Lower leg skin (tissue), 3 donors: ENCODE measurements around the gene SOHLH2.

ENCODE experiments used
- POLR2A ChIP-seq, 2 donors: fragments of 450-650 bp; IDR thresholded peaks; one replicate each; pipeline ENCODE4 v1.6.1; 2016 to 2017; ENCODE audit warnings: antibody characterized with exemption in 2 of 2, mild to moderate bottlenecking in 1 of 2, moderate library complexity in 1 of 2
- TF ChIP-seq, protein P1 (sequence below), 3 donors: fragments of 450-650 bp; IDR thresholded peaks; one replicate each; pipeline ENCODE4 v1.5.1; 2016; ENCODE audit warnings: antibody characterized with exemption in 3 of 3, mild to moderate bottlenecking in 3 of 3, moderate library complexity in 2 of 3

DNA sequence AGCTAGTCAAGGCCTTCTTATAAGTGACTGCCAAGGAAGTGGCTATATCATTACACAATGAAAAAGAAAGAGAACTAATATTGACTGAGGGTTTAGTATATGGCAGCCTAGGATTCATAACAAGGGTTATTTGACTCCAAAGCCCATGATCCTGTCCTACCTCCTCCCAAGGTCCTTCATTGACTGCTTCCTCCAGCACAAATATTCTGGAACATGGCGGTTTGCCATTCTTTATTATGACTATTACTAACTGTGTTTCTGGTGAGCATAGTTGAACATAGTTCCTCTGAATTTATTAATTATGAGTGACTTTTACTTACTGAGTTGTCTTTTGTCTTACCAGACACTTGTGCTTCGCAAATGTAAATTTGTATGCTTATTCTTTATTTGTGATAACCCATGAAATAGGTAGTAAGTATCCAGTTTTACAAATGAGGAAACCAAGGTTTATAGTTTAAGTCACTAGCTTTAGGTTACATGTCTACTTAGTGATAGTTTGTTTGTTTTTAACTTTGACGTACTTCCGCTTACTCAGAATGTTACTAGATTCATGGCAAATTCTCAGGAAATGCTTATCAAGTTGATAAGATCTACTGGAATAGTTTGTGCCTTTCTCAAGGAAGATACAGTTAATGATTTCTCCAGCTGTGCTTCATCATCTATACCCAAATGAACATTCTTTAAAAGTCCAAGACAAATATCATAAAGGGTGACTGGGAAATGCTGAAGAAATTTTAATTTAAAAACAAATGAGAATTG is 67.7 kb downstream of the SOHLH2 start:
- TF ChIP-seq, protein P1, sequence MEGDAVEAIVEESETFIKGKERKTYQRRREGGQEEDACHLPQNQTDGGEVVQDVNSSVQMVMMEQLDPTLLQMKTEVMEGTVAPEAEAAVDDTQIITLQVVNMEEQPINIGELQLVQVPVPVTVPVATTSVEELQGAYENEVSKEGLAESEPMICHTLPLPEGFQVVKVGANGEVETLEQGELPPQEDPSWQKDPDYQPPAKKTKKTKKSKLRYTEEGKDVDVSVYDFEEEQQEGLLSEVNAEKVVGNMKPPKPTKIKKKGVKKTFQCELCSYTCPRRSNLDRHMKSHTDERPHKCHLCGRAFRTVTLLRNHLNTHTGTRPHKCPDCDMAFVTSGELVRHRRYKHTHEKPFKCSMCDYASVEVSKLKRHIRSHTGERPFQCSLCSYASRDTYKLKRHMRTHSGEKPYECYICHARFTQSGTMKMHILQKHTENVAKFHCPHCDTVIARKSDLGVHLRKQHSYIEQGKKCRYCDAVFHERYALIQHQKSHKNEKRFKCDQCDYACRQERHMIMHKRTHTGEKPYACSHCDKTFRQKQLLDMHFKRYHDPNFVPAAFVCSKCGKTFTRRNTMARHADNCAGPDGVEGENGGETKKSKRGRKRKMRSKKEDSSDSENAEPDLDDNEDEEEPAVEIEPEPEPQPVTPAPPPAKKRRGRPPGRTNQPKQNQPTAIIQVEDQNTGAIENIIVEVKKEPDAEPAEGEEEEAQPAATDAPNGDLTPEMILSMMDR (IDR thresholded peaks at IDR 0.05), result no peak
- TF ChIP-seq POLR2A (IDR thresholded peaks at IDR 0.05), result no peak
